Transverse colon (tissue), 4 donors: ENCODE measurements around the gene WDR17. TPM values are rescaled to one million over a fixed set of nuclear protein-coding genes. Genes with fewer than 3 reads are reported as not detected.
A peak's percentile ranks its signal among the peaks of the same experiment; 100 is the strongest.

ENCODE experiments used
- DNase-seq: peaks from one replicate; pipeline ENCODE4 v3.0.0-alpha.2; 2019
- H3K27ac ChIP-seq, 4 donors: fragments of 200-600 bp; sonication (generic); 2 replicates each; pipeline ENCODE4 v1.5.1; 2016 to 2018; ENCODE audit warnings: inconsistent platforms in 4 of 4
- H3K27me3 ChIP-seq: fragments of 200-600 bp; sonication (generic); 2 replicates; pipeline ENCODE4 v1.5.1; 2017; ENCODE audit warnings: inconsistent platforms
- H3K36me3 ChIP-seq, 4 donors: fragments of 200-600 bp; sonication (generic); 2 replicates each; pipeline ENCODE4 v1.5.1; 2017 to 2019; ENCODE audit warnings: inconsistent platforms in 4 of 4
- H3K4me1 ChIP-seq, 4 donors: fragments of 200-600 bp; sonication (generic); 2 replicates each; pipeline ENCODE4 v1.5.1; 2017 to 2020; ENCODE audit warnings: inconsistent platforms in 4 of 4
- H3K4me3 ChIP-seq, 4 donors: fragments of 200-600 bp; sonication (generic); 1 replicate in 1 of 4; 2 replicates in 3 of 4; pipeline versions ENCODE4 v1.5.1 to v1.6.1; 2017 to 2019; ENCODE audit warnings: inconsistent platforms in 4 of 4
- H3K9me3 ChIP-seq, 2 donors: fragments of 200-600 bp; sonication (generic); 2 replicates each; pipeline ENCODE4 v1.5.1; 2017 to 2019; ENCODE audit warnings: inconsistent platforms in 2 of 2
- EP300 ChIP-seq: sonication (generic); formaldehyde crosslinking; IDR thresholded peaks from one replicate; pipeline ENCODE4 v1.6.1; 2017; ENCODE audit warnings: antibody characterized with exemption, low read depth
- POLR2A ChIP-seq: fragments of 450-650 bp; IDR thresholded peaks from one replicate; pipeline ENCODE4 v1.6.1; 2016; ENCODE audit warnings: antibody characterized with exemption, mild to moderate bottlenecking, moderate library complexity
- POLR2AphosphoS5 ChIP-seq, 3 donors: sonication (generic); formaldehyde crosslinking; IDR thresholded peaks; one replicate each; pipeline ENCODE4 v1.6.1; 2016; ENCODE audit warnings: antibody characterized with exemption in 3 of 3
- WGBS, 2 donors: methylation state at CpG; one replicate each; pipeline ENCODE4 v1.1.5; 2018; ENCODE audit warnings: low coverage in 1 of 2; 5-methylcytosine and 5-hydroxymethylcytosine counted together
- in situ Hi-C, 4 donors: fragments of 200-750 bp; cut with MboI; loops; one replicate each; pipeline versions ENCODE4 v1.15.0 to v1.15.1; 2017; ENCODE audit warnings: low sequenced_read_pairs in 3 of 4, low pct_ligation_motif_present in 1 of 4, low pct_unique_long_range_greater_than_20kb in 1 of 4
- intact Hi-C: fragments of 100-400 bp; cut with DNase I; formaldehyde crosslinking; loops from one replicate; pipeline ENCODE4 v1.15.1; 2023; ENCODE audit warnings: low total_unique reads
- total RNA-seq, 4 donors: library from RNA; depleted of rRNA; stranded (reverse); fragments of >200 nt; gene quantifications; one replicate each; pipeline ENCODE4 v1.1.0, GENCODE V29; 2016
- TF ChIP-seq, protein P1 (sequence below), 5 experiments: fragments of 200-600 bp in 3 of 5; fragments of 450-650 bp in 2 of 5; sonication (generic) in 3 of 5; IDR thresholded peaks; 1 replicate in 2 of 5; 2 replicates in 3 of 5; pipeline ENCODE4 v1.5.1; 2016 to 2017; ENCODE audit warnings: antibody characterized with exemption in 5 of 5, inconsistent platforms in 3 of 5, mild to moderate bottlenecking in 2 of 5, moderate library complexity in 1 of 5

WDR17 gene
- total RNA-seq, 4 donors from 2014 or later: 0.96 to 7.6 (median 1.4) TPM; not detected in 1

GRCh38 chr4:176153124-176153523 is 87.5 kb downstream of the WDR17 start:
- Histone ChIP-seq H3K27me3 (no peaks in the 10 kb centered on the region), H3K27ac (no peak overlapping the region), H3K36me3 (no peaks in the 10 kb centered on the region), H3K9me3 (no peaks in the 10 kb centered on the region), H3K4me1 (no peaks in the 10 kb centered on the region), H3K4me3 (no peak overlapping the region)
- TF ChIP-seq POLR2AphosphoS5 (IDR thresholded peaks at IDR 0.05) (no peak), EP300 (no peak), POLR2A (no peak)
- TF ChIP-seq, protein P1, sequence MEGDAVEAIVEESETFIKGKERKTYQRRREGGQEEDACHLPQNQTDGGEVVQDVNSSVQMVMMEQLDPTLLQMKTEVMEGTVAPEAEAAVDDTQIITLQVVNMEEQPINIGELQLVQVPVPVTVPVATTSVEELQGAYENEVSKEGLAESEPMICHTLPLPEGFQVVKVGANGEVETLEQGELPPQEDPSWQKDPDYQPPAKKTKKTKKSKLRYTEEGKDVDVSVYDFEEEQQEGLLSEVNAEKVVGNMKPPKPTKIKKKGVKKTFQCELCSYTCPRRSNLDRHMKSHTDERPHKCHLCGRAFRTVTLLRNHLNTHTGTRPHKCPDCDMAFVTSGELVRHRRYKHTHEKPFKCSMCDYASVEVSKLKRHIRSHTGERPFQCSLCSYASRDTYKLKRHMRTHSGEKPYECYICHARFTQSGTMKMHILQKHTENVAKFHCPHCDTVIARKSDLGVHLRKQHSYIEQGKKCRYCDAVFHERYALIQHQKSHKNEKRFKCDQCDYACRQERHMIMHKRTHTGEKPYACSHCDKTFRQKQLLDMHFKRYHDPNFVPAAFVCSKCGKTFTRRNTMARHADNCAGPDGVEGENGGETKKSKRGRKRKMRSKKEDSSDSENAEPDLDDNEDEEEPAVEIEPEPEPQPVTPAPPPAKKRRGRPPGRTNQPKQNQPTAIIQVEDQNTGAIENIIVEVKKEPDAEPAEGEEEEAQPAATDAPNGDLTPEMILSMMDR (IDR thresholded peaks at IDR 0.05): no peak
- in situ Hi-C loops (loop anchor here in 1 of 4 donors (10.0 kb wide), 1 partner anchor 182 kb away; no protein-coding TSS in a partner anchor), intact Hi-C loops (no loop called here)
- no peak for DNase-seq
- 65 to 97% methylated on average over 3 to 4 of the region's 4 CpGs for WGBS, 2 donors

DNA sequence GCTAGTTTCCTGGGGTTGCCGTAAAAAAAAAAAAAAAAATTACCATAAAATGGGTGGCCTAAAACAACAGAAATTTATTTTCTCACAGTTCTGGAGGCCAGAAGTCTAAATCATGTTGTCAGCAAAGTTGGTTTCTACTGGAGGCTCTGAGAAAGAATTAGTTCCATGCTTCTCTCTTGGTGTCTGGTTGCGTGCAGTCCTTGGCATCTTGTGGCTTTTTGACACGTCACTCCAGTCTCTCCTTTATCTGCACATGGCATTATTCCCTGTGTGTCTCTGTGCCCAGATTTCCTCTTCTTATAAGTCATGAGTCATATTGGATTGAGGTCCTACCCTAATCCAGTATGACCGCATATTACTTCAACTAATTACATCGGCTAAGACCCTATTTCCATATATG is 91.0 kb downstream of the WDR17 start:
- intact Hi-C loops: no loop called here
- H3K27ac ChIP-seq: no peak overlapping the region
- no peak for DNase-seq
- no peak overlapping the region for H3K4me3 ChIP-seq
- 93 to 100% methylated on average over 3 to 5 of the region's 5 CpGs for WGBS, 2 donors
- H3K4me1 ChIP-seq: no peaks in the 10 kb centered on the region
- no peaks in the 10 kb centered on the region for H3K9me3 ChIP-seq
- TF ChIP-seq POLR2A: no peak
- TF ChIP-seq, protein P1 (IDR thresholded peaks at IDR 0.05): no peak
- TF ChIP-seq POLR2AphosphoS5 (IDR thresholded peaks at IDR 0.05): no peak
- TF ChIP-seq EP300: no peak
- in situ Hi-C loops: loop anchor here in 1 of 4 donors (10.0 kb wide), 1 partner anchor 178 kb away; no protein-coding TSS in a partner anchor
- no peaks in the 10 kb centered on the region for H3K27me3 ChIP-seq
- H3K36me3 ChIP-seq: no peaks in the 10 kb centered on the region

- in situ Hi-C loops: no loop called here
- intact Hi-C loops: no loop called here
These were observed 97.4 kb downstream of the WDR17 start for GRCh38 chr4:176163041-176163440.

GRCh38 chr4:176185051-176185450 is 119.4 kb downstream of the WDR17 start:
- no peaks in the 10 kb centered on the region for H3K27me3 ChIP-seq
- no peaks in the 10 kb centered on the region for H3K36me3 ChIP-seq
- no peaks in the 10 kb centered on the region for H3K4me1 ChIP-seq
- in situ Hi-C loops (no loop called here), intact Hi-C loops (no loop called here)
- TF ChIP-seq POLR2AphosphoS5 (IDR thresholded peaks at IDR 0.05) (no peak), POLR2A (no peak), EP300 (no peak)
- TF ChIP-seq, protein P1 (IDR thresholded peaks at IDR 0.05): no peak
- H3K27ac ChIP-seq: peak overlapping the region in 1 of 4 donors; percentile 9
- WGBS, 2 donors: 20 to 21% methylated on average over 1 of the region's 1 CpG
- H3K4me3 ChIP-seq: no peak overlapping the region
- DNase-seq: no peak
- H3K9me3 ChIP-seq: no peaks in the 10 kb centered on the region

More at GRCh38 chr4:176163041-176163440, 97.4 kb downstream of the WDR17 start:
- Histone ChIP-seq H3K27ac (no peak overlapping the region), H3K36me3 (no peaks in the 10 kb centered on the region), H3K4me1 (no peaks in the 10 kb centered on the region), H3K4me3 (no peak overlapping the region), H3K27me3 (no peaks in the 10 kb centered on the region), H3K9me3 (no peaks in the 10 kb centered on the region)
- TF ChIP-seq POLR2AphosphoS5 (IDR thresholded peaks at IDR 0.05) (no peak), POLR2A (no peak), EP300 (no peak)
- TF ChIP-seq, protein P1 (IDR thresholded peaks at IDR 0.05): no peak
- DNase-seq: no peak
- 93% methylated on average over 3 of the region's 3 CpGs for WGBS, 2 donors
